Limb (tissue), 2 donors: ENCODE measurements around the gene KLHL29.

Source experiments
- DNase-seq, 2 donors: peaks; one replicate each; pipeline ENCODE4 v3.0.0-alpha.2; 2016; ENCODE audit errors: extremely low spot score in 2 of 2

The KLHL29 gene

DNA sequence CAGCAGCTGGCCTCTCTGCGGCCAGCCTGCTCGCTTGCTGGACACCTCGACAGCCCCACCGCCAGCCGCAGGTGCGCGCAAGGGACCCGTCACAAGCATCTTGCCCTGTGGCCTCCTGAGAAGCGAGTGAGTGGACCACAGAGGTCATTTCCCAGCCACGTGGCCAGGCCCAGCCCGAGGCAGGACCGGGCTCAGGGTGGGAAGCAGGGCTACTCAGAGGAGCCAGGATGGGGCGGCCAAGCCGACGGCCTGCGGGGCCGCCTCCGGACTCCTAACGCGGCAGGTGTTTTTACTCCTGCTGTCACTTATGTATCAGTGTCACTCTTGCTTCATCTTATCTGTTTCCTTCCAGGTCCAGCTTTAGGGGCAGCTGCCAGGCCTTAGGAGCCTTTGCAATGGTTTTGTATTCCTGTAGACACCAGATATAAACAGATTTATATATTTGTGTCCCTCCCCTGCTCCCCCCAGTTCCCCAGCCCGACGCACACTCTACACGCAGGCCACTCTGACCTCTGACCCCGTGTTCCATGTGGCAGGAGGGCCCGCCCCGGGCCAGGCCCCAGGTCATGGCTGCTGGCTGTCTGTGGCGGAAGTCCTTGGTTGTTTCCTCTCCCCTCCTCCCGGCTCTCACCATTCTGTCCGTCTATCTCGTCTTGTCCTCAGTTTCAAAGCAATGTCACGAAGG, 305.6 kb downstream of the KLHL29 start:
- DNase-seq = no peak

DNA sequence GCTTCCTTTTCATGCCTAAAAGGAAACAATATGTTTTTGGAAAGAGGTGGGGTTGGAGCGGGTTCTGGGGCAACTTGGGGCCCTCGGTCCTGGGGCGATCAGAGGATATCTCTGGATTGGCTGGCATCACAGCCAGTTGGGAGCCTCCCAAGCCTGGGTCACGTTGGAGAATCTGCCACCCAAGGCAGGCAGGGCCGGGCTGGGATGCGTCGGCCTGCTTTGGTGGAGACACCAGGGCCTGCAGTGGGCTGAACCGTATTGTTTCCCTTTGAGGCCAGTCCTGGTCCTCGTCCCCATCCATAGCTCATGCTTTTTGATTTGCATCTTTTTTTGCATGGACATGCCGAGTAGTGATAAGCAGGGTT, 306.1 kb downstream of the KLHL29 start:
- DNase-seq = no peak

DNA sequence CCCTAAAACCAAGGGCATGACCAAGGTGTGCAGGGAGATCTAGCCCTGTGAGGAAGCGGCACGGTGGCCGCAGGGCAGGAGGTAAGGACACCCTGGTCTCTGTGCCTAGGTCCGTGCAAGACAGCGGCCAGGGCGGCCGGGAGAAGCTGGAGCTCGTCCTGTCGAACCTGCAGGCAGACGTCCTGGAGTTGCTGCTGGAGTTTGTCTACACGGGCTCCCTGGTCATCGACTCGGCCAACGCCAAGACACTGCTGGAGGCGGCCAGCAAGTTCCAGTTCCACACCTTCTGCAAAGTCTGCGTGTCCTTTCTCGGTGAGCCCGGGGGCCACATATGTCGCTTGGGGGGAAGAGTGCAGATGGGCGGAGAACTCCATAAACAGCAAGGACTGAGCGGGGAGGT, 306.6 kb downstream of the KLHL29 start:
- DNase-seq = no peak

DNA sequence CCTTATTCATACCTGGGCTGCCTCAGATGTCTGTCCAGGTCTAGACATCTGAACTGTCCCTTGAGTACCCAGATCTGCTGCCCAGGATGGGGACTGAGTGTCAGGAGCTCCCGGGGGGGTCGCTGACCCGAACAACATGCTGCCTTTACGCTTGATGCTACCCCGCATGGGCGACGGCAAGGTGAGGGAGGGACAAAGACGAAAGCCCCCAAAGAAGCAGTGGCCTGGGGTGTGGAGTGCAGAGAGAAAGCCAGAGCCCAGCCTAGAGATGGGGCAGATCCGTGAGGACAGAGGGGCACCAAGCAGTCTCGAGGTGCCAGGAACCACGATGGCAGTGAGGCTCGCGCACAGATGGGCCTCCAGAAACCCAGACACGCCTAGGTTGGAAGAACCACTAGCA, 307.3 kb downstream of the KLHL29 start:
- DNase-seq = no peak

DNA sequence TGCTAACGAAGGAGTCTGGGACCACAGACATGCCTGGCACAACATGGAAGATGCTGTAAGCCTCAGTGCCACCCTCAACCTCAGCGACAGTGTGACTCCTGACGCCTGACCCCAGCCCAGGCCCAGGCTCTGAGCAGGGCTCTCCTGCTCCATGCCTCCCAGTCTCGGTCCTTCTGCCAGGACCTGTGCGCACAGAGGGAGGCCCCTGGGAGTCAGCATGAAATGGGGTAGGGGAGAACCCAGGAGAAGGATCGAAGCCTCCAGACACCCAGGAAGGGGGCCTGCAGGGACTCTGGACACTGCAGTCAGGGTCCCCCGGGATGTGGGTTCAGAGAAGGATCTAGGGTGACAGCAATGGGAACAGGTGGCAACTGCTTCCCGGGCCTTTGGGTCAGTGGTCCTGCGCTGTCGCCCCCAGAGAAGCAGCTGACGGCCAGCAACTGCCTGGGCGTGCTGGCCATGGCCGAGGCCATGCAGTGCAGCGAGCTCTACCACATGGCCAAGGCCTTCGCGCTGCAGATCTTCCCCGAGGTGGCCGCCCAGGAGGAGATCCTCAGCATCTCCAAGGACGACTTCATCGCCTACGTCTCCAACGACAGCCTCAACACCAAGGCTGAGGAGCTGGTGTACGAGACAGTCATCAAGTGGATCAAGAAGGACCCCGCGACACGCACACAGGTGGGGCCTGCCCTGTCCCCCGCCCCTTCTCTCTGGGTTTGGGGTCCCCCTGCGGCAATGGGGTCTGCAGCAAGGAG, 308.0 kb downstream of the KLHL29 start:
- DNase-seq = no peak

DNA sequence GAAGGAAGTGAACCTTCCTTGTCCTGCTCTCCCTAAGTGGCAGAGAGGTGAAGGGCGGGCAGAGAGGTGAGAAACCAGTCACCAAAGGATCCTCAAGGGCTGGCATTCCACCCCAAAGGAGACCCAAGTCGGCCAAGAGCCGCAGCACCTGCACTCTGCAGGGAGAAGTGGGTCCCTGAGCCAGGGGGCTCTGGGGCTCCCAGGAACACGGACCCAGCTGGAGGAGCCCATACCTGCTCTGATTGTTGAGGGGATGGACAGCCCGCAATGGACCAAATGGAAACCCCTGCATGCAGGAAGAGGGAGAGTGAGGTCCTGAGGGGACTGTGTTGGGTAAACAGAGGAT, 308.6 kb downstream of the KLHL29 start:
- no peak for DNase-seq

DNA sequence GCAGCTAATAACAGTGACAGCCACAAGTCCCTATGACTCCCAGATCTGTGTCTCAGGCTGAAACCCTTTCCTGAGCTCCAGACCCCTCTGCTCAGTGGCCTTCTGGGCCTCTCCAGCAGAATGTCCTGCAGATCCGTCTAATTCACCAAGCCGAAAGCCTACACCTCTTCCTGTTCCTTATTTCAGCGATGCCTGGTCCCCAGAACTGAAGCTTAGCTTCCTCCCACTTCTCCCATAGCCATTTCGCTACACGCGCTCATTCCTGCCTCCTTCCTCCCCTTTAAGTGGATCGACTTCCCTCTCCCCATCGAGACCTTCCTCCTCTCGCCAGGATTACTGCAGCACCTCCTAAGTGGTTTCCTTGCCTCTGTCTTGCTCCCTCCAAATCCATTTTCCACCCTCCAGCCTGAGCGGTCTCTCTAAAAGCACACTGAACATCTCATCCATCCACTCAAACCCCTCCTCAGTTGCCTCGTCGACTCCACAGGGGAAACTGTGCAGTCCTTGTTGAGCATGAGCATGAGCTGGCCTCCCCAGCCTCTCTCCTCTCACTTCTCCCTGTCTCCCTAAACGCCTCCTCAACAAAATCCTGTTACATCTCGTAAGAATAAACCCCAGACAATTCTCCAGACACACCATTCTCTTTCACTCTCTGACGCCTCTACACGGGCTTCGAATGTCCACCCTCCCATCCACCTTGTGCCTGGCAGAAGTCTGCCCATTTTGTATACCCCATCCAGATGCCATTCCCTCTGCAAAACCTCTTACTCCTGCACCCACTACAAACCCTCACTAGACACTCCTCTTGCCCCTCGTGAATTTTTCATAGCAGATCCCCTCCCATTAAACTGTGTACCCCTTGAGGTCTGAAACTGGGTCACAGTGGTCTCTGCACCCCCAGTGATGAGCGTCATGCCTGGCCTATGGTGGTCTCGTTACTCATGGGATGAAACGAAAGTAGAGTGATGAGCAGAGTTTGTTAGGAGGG, 309.4 kb downstream of the KLHL29 start:
- no peak for DNase-seq

DNA sequence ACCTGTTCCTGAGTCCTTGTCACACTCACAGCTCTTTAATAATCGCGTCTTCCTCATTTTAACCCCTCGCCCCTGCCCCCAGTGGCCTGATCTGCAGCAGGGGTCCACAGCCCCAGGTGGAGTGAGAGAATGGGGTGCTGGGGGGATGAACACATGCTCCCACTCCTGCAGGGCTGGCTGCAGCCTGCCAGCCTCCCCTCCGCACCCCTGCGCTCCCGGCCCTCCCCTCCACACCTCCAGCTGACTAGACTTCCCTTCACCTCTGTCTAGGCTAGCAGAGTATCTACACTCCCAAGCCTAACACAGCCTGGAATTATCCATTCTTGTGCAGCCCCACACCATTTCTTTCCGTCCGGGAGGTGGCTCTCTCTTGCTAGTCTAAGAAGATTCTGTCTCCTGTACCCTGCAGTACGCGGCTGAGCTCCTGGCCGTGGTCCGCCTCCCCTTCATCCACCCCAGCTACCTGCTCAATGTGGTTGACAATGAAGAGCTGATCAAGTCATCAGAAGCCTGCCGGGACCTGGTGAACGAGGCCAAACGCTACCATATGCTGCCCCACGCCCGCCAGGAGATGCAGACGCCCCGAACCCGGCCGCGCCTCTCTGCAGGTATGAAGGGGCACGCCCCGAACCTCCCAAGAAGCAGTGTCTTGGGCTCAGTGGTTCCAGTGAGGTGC, 310.4 kb downstream of the KLHL29 start:
- DNase-seq = no peak

DNA sequence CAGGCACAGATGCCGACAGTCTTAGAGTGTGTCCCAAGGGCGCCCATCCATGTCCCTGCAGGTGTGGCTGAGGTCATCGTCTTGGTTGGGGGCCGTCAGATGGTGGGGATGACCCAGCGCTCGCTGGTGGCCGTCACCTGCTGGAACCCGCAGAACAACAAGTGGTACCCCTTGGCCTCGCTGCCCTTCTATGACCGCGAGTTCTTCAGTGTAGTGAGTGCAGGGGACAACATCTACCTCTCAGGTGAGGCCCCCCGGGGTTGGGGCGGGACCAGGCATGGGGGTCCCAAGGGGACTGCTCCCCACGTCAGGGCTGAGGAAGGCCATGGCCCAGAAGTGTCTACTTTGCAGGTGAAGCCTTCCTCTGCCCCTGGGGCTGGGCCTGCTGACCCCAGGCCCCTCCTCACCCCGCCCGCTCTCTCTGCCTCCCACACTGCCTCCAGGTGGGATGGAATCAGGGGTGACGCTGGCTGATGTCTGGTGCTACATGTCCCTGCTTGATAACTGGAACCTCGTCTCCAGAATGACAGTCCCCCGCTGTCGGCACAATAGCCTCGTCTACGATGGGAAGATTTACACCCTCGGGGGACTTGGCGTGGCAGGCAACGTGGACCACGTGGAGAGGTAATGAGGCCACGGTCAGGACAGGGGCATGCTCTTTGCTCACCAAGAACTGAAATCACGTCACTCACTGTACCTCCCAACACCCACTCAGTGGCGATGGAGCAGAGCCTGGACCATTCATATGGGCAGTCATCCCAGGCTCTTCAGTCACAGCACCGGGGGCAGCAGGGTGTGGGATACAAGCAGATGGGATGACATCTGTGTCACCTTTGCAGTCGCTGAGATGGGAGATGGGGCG, 311.1 kb downstream of the KLHL29 start:
- no peak for DNase-seq

DNA sequence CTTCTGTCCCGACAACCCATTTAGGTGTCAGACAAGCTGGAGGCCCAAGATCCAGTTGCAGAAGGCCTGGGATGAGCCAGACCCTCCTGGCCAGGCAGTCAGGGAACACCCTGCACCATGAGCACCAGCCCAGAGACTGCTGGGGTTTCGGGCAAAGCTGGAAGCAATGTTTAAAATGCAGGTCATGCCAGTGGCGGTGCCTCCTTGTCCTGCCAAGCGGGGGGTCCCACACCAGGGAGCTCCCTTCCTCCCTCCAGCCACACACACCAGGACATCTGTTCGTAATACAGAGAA, 311.7 kb downstream of the KLHL29 start:
- DNase-seq = no peak

DNA sequence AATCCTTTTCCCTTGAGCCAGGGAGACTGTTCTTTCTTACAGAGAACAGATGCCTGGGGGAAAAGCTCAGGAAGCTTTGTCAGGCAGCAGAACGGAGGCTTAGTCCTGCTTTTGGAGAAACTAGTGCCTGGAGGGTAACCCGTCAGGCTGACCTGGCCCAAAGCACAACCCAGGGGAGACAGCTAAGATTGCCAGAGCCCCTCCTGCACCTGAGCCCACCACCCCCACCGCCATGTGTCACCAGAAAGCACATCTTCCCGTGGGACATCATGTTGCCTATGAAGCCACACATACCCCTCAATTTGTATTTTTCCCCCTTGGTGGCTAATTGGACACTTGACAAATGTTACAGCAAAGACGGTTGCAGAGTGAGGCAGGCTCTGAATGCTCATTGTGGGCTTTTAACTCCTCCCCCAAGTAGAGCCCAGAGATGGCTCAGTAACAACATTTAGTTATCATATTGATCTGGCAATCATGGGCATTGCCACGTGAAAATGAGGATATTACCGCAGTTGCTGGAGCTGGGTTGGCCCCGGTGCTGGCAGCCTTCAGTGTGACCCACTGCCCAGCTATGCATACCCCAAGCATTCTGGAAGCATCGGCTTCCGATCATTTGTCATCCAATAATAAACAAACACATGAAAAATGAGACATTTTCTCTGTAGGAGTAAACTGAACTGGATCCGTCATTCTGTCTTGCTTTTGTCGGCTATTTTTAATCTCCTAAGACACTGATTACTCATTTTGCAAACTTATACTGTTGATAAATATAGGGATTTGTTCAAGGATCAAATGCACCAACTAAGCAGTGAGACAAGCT, 312.5 kb downstream of the KLHL29 start:
- no peak for DNase-seq

DNA sequence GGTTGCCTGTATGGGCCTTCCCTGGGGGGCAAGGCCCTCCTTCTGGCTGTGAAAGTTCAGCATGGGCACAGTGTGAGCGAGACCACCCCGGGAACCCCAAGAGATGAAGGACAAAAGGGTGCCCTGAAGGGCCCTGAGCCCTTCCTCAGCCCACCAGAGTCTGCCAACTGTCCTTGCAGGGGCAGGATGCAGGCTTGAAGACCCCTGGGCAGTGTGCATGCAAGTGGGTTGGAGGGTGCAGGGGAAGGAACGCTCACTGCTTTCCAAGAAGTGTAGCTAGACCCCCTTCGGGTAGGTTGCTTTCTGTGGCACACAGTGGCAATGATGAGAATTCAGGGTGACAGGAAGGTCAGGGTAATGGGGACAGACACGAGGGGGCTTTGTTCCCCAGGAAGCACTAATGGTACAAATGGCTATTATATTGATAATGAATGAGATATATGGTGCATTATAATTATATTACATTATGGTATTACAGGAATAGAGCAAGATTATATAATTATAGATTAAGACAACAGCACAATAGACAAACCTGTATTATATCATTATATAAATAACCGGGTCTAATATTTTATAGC, 313.2 kb downstream of the KLHL29 start:
- DNase-seq = no peak

DNA sequence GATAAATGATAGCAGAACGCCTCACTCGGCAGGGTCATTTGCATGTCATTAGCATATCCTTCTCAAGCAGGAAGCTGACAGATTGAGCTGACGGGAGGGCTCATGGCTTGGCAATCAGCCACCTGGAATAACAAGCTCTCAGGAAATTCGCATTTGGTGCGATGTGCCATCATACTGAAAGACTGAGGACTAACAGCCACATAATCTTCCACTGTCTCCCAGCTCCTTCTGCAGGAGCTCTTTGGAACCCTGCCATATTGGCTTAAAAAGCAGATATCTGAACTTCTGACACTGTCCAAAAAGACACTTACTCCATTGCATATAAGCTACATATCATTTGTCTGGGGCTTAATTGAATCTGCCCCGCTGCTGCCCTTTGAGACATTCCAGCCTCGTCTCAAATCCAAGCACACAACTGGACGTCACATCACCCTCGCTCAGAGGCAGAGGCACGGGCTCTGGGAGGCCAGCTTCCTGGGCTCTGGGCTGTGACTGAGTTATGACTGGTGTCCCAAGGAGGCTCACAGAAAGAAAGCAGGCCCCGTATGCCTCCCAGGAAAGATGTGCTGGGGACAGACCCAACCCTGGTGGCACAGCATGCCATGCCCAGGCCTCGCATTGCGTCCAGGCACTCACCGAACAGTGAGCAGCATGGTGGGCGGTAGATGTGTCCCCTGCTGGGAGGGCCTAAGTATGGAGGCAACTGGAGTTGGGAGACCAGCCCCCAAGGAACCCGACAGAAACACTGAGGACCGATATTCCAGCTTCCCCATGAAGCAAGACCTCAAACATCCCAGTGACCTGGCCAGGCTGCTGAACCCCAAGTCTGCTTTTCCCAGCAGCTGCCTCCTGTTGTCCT, 314.0 kb downstream of the KLHL29 start:
- DNase-seq = peak; percentile 4 to 57

DNA sequence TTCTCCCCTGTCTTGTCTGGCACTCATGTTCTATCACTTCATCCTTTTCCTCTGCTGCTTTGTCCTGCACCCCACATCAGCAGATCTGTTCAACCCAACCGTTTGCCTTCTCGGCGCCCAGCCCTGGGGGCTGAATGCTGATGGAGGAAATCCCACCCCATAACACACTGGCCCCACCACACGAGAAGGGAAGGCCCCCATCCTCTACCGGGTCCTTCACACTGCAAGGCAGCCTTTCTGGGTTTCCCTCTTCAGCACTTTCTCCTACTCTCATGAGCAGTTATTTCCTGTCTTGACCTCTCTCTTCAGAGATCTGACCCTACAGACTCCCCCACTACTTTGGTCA, 314.6 kb downstream of the KLHL29 start:
- peak in 1 of 2 donors; percentile 6 for DNase-seq

DNA sequence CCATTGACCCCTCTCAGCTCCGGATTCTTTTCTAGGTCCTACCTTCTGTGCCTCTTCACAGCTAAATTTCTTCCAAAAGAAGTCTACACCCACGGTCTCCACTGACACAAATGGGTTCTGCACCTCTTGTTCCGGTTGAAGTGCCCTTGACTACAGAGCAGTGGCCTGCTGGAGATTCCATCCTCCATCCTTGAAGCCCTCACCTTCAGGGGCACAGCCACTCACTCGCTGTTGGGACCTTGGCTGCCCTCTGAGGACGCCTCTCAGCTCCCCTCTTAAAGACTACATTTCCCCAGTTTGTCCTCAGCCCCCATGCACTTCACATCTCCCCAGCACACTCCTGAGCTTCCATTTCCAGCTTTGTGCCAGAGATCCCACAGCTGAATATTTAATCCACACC, 315.6 kb downstream of the KLHL29 start:
- DNase-seq = peak in 1 of 2 donors; percentile 10

DNA sequence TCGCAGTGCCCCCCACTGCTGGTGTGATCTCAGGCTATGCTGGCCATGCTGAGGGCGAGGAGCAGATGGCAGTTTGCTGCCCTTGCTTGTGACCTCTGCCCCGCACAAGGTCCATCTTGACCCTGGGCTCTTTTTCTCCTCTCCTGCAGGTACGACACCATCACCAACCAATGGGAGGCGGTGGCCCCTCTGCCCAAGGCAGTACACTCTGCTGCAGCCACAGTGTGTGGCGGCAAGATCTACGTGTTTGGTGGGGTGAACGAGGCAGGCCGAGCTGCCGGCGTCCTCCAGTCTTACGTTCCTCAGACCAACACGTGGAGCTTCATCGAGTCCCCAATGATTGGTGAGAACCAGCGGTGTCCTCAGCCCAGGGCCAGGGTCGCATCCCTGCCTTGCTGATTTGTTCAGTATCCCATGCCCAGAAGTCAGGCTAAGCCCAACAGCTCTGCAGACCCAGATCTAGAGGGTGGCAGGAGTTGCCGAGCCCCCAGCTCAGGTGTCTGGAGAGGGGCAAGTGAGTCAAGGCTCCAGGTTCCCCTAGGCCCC, 318.1 kb downstream of the KLHL29 start:
- DNase-seq = peak in 1 of 2 donors; percentile 18

DNA sequence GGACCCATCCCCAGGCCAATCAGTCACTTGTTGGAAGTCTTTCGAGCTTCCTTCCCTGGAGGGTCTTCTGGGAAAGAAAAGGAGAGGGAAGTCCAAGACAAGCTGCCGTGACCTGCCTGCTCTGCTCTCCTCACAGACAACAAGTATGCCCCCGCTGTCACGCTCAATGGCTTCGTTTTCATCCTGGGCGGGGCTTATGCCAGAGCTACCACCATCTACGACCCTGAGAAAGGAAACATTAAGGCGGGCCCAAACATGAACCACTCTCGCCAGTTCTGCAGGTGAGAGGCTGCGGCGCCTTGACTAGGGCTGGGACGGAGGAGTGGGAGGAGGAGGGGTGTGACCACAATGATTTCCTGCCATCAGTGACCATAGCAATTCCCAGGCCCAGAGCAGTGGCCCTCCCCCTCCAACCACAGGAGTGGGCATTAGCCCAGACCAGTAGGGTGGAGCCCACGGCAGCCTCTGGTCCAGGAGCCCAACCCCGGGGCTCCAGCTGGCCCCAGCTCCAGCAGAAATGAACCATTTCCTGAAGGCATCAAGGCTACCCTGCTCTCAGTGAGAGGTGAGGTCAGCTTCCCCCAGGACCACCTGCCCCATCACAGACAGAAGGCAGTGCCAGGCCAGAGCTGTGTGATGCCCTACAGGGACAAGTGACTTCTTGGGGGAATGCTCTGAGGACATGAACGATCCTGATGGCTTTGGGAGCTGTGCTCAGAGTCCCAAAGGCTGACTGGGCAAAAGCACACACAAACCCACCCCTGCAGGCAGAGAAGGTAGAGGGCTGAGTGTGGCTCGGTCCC, 318.8 kb downstream of the KLHL29 start:
- DNase-seq = peak in 1 of 2 donors; percentile 19
